Astrocyte (in vitro differentiated cells and primary cell): Measurements from ENCODE around the gene TUBG2. TPM values are rescaled to one million over a fixed set of nuclear protein-coding genes. Genes with fewer than 3 reads are reported as not detected.

Experiments
- DNase-seq: peaks from one replicate; pipeline ENCODE4 v3.0.0-alpha.2; 2010; ENCODE audit warnings: low read depth
- FAIRE-seq: peaks from 2 replicates; lab custom pipeline; 2011; peaks lifted over from hg19 to GRCh38; lab: Jason Lieb, UNC
- H2AFZ ChIP-seq: 2 replicates; pipeline ENCODE4 v1.6.0; 2012; ENCODE audit warnings: low read depth, low read length, inconsistent platforms
- H3K27ac ChIP-seq: 2 replicates; pipeline ENCODE4 v1.5.1; 2011; ENCODE audit warnings: low read depth, low read length, inconsistent platforms
- H3K27me3 ChIP-seq: 2 replicates; pipeline ENCODE4 v1.6.0; 2011; ENCODE audit warnings: low read length, inconsistent platforms; ENCODE audit not compliant: insufficient read depth
- H3K36me3 ChIP-seq: 2 replicates; pipeline ENCODE4 v1.5.1; 2011; ENCODE audit warnings: low read length, inconsistent platforms; ENCODE audit not compliant: insufficient read depth
- H3K4me1 ChIP-seq: 2 replicates; pipeline ENCODE4 v1.5.1; 2011; ENCODE audit warnings: low read length, inconsistent platforms; ENCODE audit not compliant: insufficient read depth
- H3K4me2 ChIP-seq: 2 replicates; pipeline ENCODE4 v1.6.0; 2012; ENCODE audit warnings: low read length, inconsistent platforms
- H3K4me3 ChIP-seq: 2 replicates; pipeline ENCODE4 v1.5.1; 2011; ENCODE audit warnings: low read depth, mild to moderate bottlenecking, low read length, inconsistent platforms; ENCODE audit not compliant: insufficient read depth
- H3K79me2 ChIP-seq: 2 replicates; pipeline ENCODE4 v1.6.0; 2012; ENCODE audit warnings: mild to moderate bottlenecking, low read length, inconsistent platforms; ENCODE audit not compliant: insufficient read depth
- H3K9ac ChIP-seq: 2 replicates; pipeline ENCODE4 v1.6.0; 2012; ENCODE audit warnings: mild to moderate bottlenecking, low read length, inconsistent platforms
- H3K9me3 ChIP-seq: 2 replicates; pipeline ENCODE4 v1.5.1; 2012; ENCODE audit warnings: low read depth, mild to moderate bottlenecking, low read length, inconsistent platforms; ENCODE audit not compliant: insufficient read depth
- H4K20me1 ChIP-seq: 2 replicates; pipeline ENCODE4 v1.6.0; 2012; ENCODE audit warnings: low read length, inconsistent platforms; ENCODE audit not compliant: insufficient read depth
- H3K27ac Mint-ChIP-seq: one replicate; pipeline ENCODE4 v1.8.0; 2021; ENCODE audit warnings: mild to moderate bottlenecking, mixed read lengths; ENCODE audit not compliant: unreplicated experiment
- H3K27me3 Mint-ChIP-seq: one replicate; pipeline ENCODE4 v1.8.0; 2021; ENCODE audit warnings: low read depth, mixed read lengths; ENCODE audit not compliant: unreplicated experiment
- H3K36me3 Mint-ChIP-seq: one replicate; pipeline ENCODE4 v1.8.0; 2021; ENCODE audit warnings: low read depth, mixed read lengths; ENCODE audit not compliant: unreplicated experiment
- H3K4me1 Mint-ChIP-seq: one replicate; pipeline ENCODE4 v1.8.0; 2021; ENCODE audit warnings: low read depth, mixed read lengths; ENCODE audit not compliant: unreplicated experiment
- H3K4me3 Mint-ChIP-seq: one replicate; pipeline ENCODE4 v1.8.0; 2021; ENCODE audit warnings: mild to moderate bottlenecking, moderate library complexity, mixed read lengths; ENCODE audit not compliant: unreplicated experiment
- H3K9me3 Mint-ChIP-seq: one replicate; pipeline ENCODE4 v1.8.0; 2021; ENCODE audit warnings: mild to moderate bottlenecking, mixed read lengths; ENCODE audit not compliant: unreplicated experiment
- EZH2 ChIP-seq: IDR thresholded peaks from 2 replicates; pipeline ENCODE4 v1.6.1; 2012; ENCODE audit warnings: mild to moderate bottlenecking, low read length, inconsistent platforms; ENCODE audit not compliant: insufficient read depth
- total RNA-seq: library from RNA; stranded (reverse); gene quantifications from 2 replicates; pipeline ENCODE4 v1.2.1, GENCODE V29; 2021
- TF ChIP-seq, protein P1 (sequence below): IDR thresholded peaks from 2 replicates; pipeline ENCODE4 v1.5.1; 2011; ENCODE audit warnings: low read depth, mild to moderate bottlenecking, inconsistent platforms, low read length, moderate library complexity; ENCODE audit not compliant: insufficient read depth

The TUBG2 gene
- total RNA-seq, 1 donor from 2014 or later = 14.4 TPM

DNA sequence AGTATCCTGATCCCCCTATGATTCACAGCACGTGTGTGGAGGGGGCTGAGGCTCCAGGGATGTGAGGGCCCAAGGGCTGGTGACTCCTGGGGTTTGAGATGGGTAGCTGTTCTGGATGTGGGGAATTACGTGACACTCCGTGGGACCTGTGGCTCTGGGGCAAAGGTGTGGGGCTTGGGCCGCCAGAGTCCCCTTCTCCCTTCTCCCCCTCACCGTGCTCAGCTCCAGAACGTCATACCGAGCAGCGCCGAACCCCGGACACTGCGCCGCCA lies 10.6 kb downstream of the TUBG2 start:
- H3K36me3 Mint-ChIP-seq = peaks cover 40% of the 10 kb centered on the region
- Histone ChIP-seq H3K9me3 (no peaks in the 10 kb centered on the region), H3K4me1 (peaks cover 27% of the 10 kb centered on the region), H3K4me3 (no peak overlapping the region), H3K27ac (no peak overlapping the region), H3K27me3 (no peaks in the 10 kb centered on the region), H3K79me2 (peaks cover 5% of the 10 kb centered on the region), H3K9ac (no peak overlapping the region), H4K20me1 (peaks cover 69% of the 10 kb centered on the region), H2AFZ (no peak overlapping the region), H3K4me2 (no peak overlapping the region), H3K36me3 (peaks cover 9% of the 10 kb centered on the region)
- no peak for FAIRE-seq
- no peaks in the 10 kb centered on the region for H3K9me3 Mint-ChIP-seq
- H3K27me3 Mint-ChIP-seq = peaks cover 6% of the 10 kb centered on the region
- H3K4me1 Mint-ChIP-seq = peaks cover 17% of the 10 kb centered on the region
- no peak overlapping the region for H3K4me3 Mint-ChIP-seq
- H3K27ac Mint-ChIP-seq = no peak overlapping the region
- no peak for DNase-seq
- TF ChIP-seq EZH2 = no peak
- TF ChIP-seq, protein P1, sequence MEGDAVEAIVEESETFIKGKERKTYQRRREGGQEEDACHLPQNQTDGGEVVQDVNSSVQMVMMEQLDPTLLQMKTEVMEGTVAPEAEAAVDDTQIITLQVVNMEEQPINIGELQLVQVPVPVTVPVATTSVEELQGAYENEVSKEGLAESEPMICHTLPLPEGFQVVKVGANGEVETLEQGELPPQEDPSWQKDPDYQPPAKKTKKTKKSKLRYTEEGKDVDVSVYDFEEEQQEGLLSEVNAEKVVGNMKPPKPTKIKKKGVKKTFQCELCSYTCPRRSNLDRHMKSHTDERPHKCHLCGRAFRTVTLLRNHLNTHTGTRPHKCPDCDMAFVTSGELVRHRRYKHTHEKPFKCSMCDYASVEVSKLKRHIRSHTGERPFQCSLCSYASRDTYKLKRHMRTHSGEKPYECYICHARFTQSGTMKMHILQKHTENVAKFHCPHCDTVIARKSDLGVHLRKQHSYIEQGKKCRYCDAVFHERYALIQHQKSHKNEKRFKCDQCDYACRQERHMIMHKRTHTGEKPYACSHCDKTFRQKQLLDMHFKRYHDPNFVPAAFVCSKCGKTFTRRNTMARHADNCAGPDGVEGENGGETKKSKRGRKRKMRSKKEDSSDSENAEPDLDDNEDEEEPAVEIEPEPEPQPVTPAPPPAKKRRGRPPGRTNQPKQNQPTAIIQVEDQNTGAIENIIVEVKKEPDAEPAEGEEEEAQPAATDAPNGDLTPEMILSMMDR = no peak

- H3K36me3 Mint-ChIP-seq = peaks cover 39% of the 10 kb centered on the region
- FAIRE-seq = no peak
- H3K9me3 Mint-ChIP-seq = no peaks in the 10 kb centered on the region
- H3K9me3 ChIP-seq = no peaks in the 10 kb centered on the region
- H2AFZ ChIP-seq = no peak overlapping the region
- H3K27ac Mint-ChIP-seq = no peak overlapping the region
- no peak for DNase-seq
- H3K27me3 ChIP-seq = no peaks in the 10 kb centered on the region
- H3K4me3 Mint-ChIP-seq = no peak overlapping the region
- H3K9ac ChIP-seq = no peak overlapping the region
- peaks cover 74% of the 10 kb centered on the region for H4K20me1 ChIP-seq
- H3K4me2 ChIP-seq = no peak overlapping the region
- H3K27me3 Mint-ChIP-seq = peaks cover 6% of the 10 kb centered on the region
- H3K27ac ChIP-seq = no peak overlapping the region
- H3K79me2 ChIP-seq = peaks cover 9% of the 10 kb centered on the region
- H3K4me3 ChIP-seq = no peak overlapping the region
- H3K36me3 ChIP-seq = peaks cover 9% of the 10 kb centered on the region
- TF ChIP-seq, protein P1 = no peak
- no peak for TF ChIP-seq EZH2
- H3K4me1 Mint-ChIP-seq = peaks cover 17% of the 10 kb centered on the region
- peaks cover 30% of the 10 kb centered on the region for H3K4me1 ChIP-seq
Observed at GRCh38 chr17:42669977-42670788, 11.1 kb downstream of the TUBG2 start.
